B cell (primary cell): ENCODE measurements around the gene TET2.

Experiments
- CTCF ChIP-seq: fragments of 200-600 bp; IDR thresholded peaks from one replicate; pipeline ENCODE4 v1.8.0; 2022; ENCODE audit warnings: antibody characterized with exemption, mild to moderate bottlenecking
- EZH2 ChIP-seq: IDR thresholded peaks from 2 replicates; pipeline ENCODE4 v1.6.1; 2012; ENCODE audit warnings: borderline replicate concordance, low read depth, mild to moderate bottlenecking, moderate library complexity, low read length; ENCODE audit not compliant: insufficient read depth, poor library complexity, severe bottlenecking

DNA sequence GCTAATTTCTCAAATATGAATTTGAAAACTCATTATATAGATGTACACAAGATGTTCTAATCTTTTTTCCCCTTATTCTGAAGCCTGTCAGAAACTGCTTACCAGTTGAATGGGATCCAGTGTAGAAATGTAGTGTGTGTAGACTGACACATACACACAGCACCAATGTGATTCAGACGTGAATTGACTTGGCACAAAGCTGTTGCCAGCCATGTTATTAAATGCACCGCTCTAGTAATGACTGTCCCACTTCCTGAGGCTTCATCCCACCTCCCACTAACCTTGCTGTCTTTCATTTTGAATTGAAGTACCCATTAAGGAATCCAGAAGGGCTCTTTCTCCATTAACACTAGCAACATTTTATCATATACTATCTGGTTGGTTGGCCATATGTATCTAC is 180.5 kb downstream of the TET2 start:
- TF ChIP-seq CTCF (no peak), EZH2 (no peak)
